ENCODE measurements around the gene CEP55. TPM values are rescaled to one million over a fixed set of nuclear protein-coding genes. Genes with fewer than 3 reads are reported as not detected.
"Not testable (repeated sequence)": the region's sequence is repeated elsewhere in the genome, so short reads cannot be mapped to it uniquely, and the experiment has no call there.

CEP55 gene
- total and polyA plus RNA-seq, 2 donors (not counting 1 experiment from before 2014, with no cell fraction given), result 16.1 to 19.0 TPM

- TF ChIP-seq CTCF (conservative IDR thresholded peaks at IDR 0.05 in 1 of 2, IDR thresholded peaks at IDR 0.05 in 1 of 2; ENCODE audit: low read depth in 1 of 2, low read length in 2 of 2) (no peak), EZH2 (IDR thresholded peaks at IDR 0.05; ENCODE audit: low read length, missing control alignments) (no peak)
- Histone ChIP-seq H3K4me3 (replicated peaks in 1 of 4; ENCODE audit: control extremely low read depth in 1 of 4, insufficient read depth in 1 of 4, low read depth in 3 of 4, low read length in 4 of 4) (no peak overlapping the region), H3K9ac (ENCODE audit: insufficient read depth, low read length) (no peak overlapping the region), H3K27ac (ENCODE audit: insufficient read depth, low read length) (peak overlapping the region; percentile 96), H3K36me3 (ENCODE audit: control insufficient read depth, insufficient read depth, low read length) (peaks cover 3% of the 10 kb centered on the region), H3K79me2 (ENCODE audit: control insufficient read depth, insufficient read depth, low read length) (peaks cover 72% of the 10 kb centered on the region), H3K4me1 (ENCODE audit: control insufficient read depth, extremely low read depth, insufficient read depth, low read length) (peaks cover 68% of the 10 kb centered on the region), H3K27me3 (ENCODE audit: control insufficient read depth, insufficient read depth, low read length) (no peaks in the 10 kb centered on the region), H4K20me1 (ENCODE audit: control insufficient read depth, extremely low read depth, insufficient read depth, low read length) (no peaks in the 10 kb centered on the region), H2AFZ (ENCODE audit: low read length) (no peak overlapping the region), H3K4me2 (ENCODE audit: extremely low read depth, insufficient read depth, low read length) (peak overlapping the region; percentile 59), H3K9me3 (ENCODE audit: control insufficient read depth, insufficient read depth, low read depth, low read length) (no peaks in the 10 kb centered on the region)
- DNase-seq (ENCODE audit: low read depth in 2 of 2), result peak; percentile 79 to 82
Observed at GRCh38 chr10:93463723-93464476, 32.5 kb upstream of the CEP55 start.

GRCh38 chr10:93464776-93465388 is 31.5 kb upstream of the CEP55 start:
- Histone ChIP-seq H3K4me2 (ENCODE audit: extremely low read depth, insufficient read depth, low read length) (peak overlapping the region; percentile 59), H3K27me3 (ENCODE audit: control insufficient read depth, insufficient read depth, low read length) (no peaks in the 10 kb centered on the region), H3K9me3 (ENCODE audit: control insufficient read depth, insufficient read depth, low read depth, low read length) (no peaks in the 10 kb centered on the region), H3K4me1 (ENCODE audit: control insufficient read depth, extremely low read depth, insufficient read depth, low read length) (peaks cover 67% of the 10 kb centered on the region), H3K36me3 (ENCODE audit: control insufficient read depth, insufficient read depth, low read length) (peaks cover 7% of the 10 kb centered on the region), H3K4me3 (replicated peaks in 1 of 4; ENCODE audit: control extremely low read depth in 1 of 4, insufficient read depth in 1 of 4, low read depth in 3 of 4, low read length in 4 of 4) (no peak overlapping the region), H3K9ac (ENCODE audit: insufficient read depth, low read length) (no peak overlapping the region), H3K79me2 (ENCODE audit: control insufficient read depth, insufficient read depth, low read length) (peaks cover 77% of the 10 kb centered on the region), H3K27ac (ENCODE audit: insufficient read depth, low read length) (peak overlapping the region; percentile 96), H2AFZ (ENCODE audit: low read length) (no peak overlapping the region), H4K20me1 (ENCODE audit: control insufficient read depth, extremely low read depth, insufficient read depth, low read length) (no peaks in the 10 kb centered on the region)
- TF ChIP-seq EZH2 (IDR thresholded peaks at IDR 0.05; ENCODE audit: low read length, missing control alignments), result no peak
- TF ChIP-seq CTCF (conservative IDR thresholded peaks at IDR 0.05 in 1 of 2, IDR thresholded peaks at IDR 0.05 in 1 of 2; ENCODE audit: low read depth in 1 of 2, low read length in 2 of 2), result no peak
- DNase-seq (ENCODE audit: low read depth in 2 of 2), result peak; percentile 44 to 63

GRCh38 chr10:93465806-93466675 is 30.4 kb upstream of the CEP55 start:
- H4K20me1 ChIP-seq (ENCODE audit: control insufficient read depth, extremely low read depth, insufficient read depth, low read length), result no peaks in the 10 kb centered on the region
- no peaks in the 10 kb centered on the region for H3K27me3 ChIP-seq (ENCODE audit: control insufficient read depth, insufficient read depth, low read length)
- peaks cover 75% of the 10 kb centered on the region for H3K79me2 ChIP-seq (ENCODE audit: control insufficient read depth, insufficient read depth, low read length)
- H2AFZ ChIP-seq (ENCODE audit: low read length), result no peak overlapping the region
- H3K9ac ChIP-seq (ENCODE audit: insufficient read depth, low read length), result peak overlapping the region; percentile 58
- H3K27ac ChIP-seq (ENCODE audit: insufficient read depth, low read length), result peak overlapping the region; percentile 96
- H3K4me1 ChIP-seq (ENCODE audit: control insufficient read depth, extremely low read depth, insufficient read depth, low read length), result peaks cover 70% of the 10 kb centered on the region
- H3K4me2 ChIP-seq (ENCODE audit: extremely low read depth, insufficient read depth, low read length), result peak overlapping the region; percentile 88
- no peak for TF ChIP-seq CTCF (conservative IDR thresholded peaks at IDR 0.05 in 1 of 2, IDR thresholded peaks at IDR 0.05 in 1 of 2; ENCODE audit: low read depth in 1 of 2, low read length in 2 of 2)
- TF ChIP-seq EZH2 (IDR thresholded peaks at IDR 0.05; ENCODE audit: low read length, missing control alignments), result no peak
- DNase-seq (ENCODE audit: low read depth in 2 of 2), result peak; percentile 93 to 95
- no peak overlapping the region for H3K4me3 ChIP-seq (replicated peaks in 1 of 4; ENCODE audit: control extremely low read depth in 1 of 4, insufficient read depth in 1 of 4, low read depth in 3 of 4, low read length in 4 of 4)
- peaks cover 4% of the 10 kb centered on the region for H3K36me3 ChIP-seq (ENCODE audit: control insufficient read depth, insufficient read depth, low read length)
- H3K9me3 ChIP-seq (ENCODE audit: control insufficient read depth, insufficient read depth, low read depth, low read length), result no peaks in the 10 kb centered on the region

- H3K9ac ChIP-seq (ENCODE audit: insufficient read depth, low read length); H3K9me3 ChIP-seq (ENCODE audit: control insufficient read depth, insufficient read depth, low read depth, low read length); H3K4me3 ChIP-seq (replicated peaks in 1 of 4; ENCODE audit: control extremely low read depth in 1 of 4, insufficient read depth in 1 of 4, low read depth in 3 of 4, low read length in 4 of 4); H2AFZ ChIP-seq (ENCODE audit: low read length); H4K20me1 ChIP-seq (ENCODE audit: control insufficient read depth, extremely low read depth, insufficient read depth, low read length); H3K27me3 ChIP-seq (ENCODE audit: control insufficient read depth, insufficient read depth, low read length); H3K36me3 ChIP-seq (ENCODE audit: control insufficient read depth, insufficient read depth, low read length); DNase-seq (ENCODE audit: low read depth in 2 of 2): not testable (repeated sequence)
- Histone ChIP-seq H3K27ac (ENCODE audit: insufficient read depth, low read length) (peak overlapping the region; percentile 93), H3K4me2 (ENCODE audit: extremely low read depth, insufficient read depth, low read length) (peak overlapping the region; percentile 39), H3K79me2 (ENCODE audit: control insufficient read depth, insufficient read depth, low read length) (peaks cover 69% of the 10 kb centered on the region), H3K4me1 (ENCODE audit: control insufficient read depth, extremely low read depth, insufficient read depth, low read length) (peaks cover 71% of the 10 kb centered on the region)
Observed at GRCh38 chr10:93467635-93468034, 28.8 kb upstream of the CEP55 start.
